ENCODE measurements around the gene SEMA6D. TPM values are rescaled to one million over a fixed set of nuclear protein-coding genes. Genes with fewer than 3 reads are reported as not detected.
A peak's percentile ranks its signal among the peaks of the same experiment; 100 is the strongest.

SEMA6D gene
- total RNA-seq, 1 donor from 2014 or later: 8.0 TPM

GRCh38 chr15:47725051-47725450 is 7.7 kb downstream of the SEMA6D start:
- Histone ChIP-seq H3K4me1 (peaks cover 9% of the 10 kb centered on the region), H3K27ac (no peak overlapping the region), H3K9me3 (no peaks in the 10 kb centered on the region), H3K4me3 (no peak overlapping the region), H3K36me3 (no peaks in the 10 kb centered on the region), H3K27me3 (no peaks in the 10 kb centered on the region)
- no peak for ATAC-seq
- DNase-seq: no peak
- no peak for TF ChIP-seq CTCF (IDR thresholded peaks at IDR 0.05)
- intact Hi-C loops (cut with DNase I): no loop called here

DNA sequence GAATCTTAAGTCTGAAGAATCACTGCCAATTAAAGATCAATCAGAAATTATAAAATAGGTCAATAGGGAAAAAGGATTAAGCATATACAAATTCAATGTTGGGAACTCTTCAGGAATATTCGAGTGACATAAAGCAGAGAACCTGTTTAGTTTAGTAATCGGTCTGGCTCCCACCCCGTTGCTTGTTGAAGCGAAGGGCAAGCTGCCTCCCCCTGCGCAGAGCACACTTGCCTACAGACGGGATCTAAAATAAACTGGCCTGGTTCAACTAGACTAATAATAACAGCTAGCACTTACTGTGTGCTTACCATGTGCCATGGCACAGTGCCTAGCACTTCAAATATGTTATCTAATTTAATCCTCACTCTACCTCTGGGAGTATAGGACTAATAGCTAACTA is 8.6 kb downstream of the SEMA6D start:
- Histone ChIP-seq H3K27me3 (no peaks in the 10 kb centered on the region), H3K4me3 (no peak overlapping the region), H3K36me3 (no peaks in the 10 kb centered on the region), H3K4me1 (peaks cover 9% of the 10 kb centered on the region), H3K27ac (no peak overlapping the region), H3K9me3 (no peaks in the 10 kb centered on the region)
- intact Hi-C loops (cut with DNase I): no loop called here
- no peak for DNase-seq
- no peak for TF ChIP-seq CTCF (IDR thresholded peaks at IDR 0.05)
- ATAC-seq: peak; percentile 64

- H3K4me1 ChIP-seq: peaks cover 9% of the 10 kb centered on the region
- no peak overlapping the region for H3K27ac ChIP-seq
These were observed 9.1 kb downstream of the SEMA6D start for GRCh38 chr15:47726399-47726823.

GRCh38 chr15:47727137-47727536 is 9.8 kb downstream of the SEMA6D start:
- H3K9me3 ChIP-seq: no peaks in the 10 kb centered on the region
- intact Hi-C loops (cut with DNase I): no loop called here
- H3K4me3 ChIP-seq: no peak overlapping the region
- H3K27me3 ChIP-seq: no peaks in the 10 kb centered on the region
- peaks cover 9% of the 10 kb centered on the region for H3K4me1 ChIP-seq
- no peak overlapping the region for H3K27ac ChIP-seq
- H3K36me3 ChIP-seq: no peaks in the 10 kb centered on the region
- no peak for ATAC-seq
- TF ChIP-seq CTCF (IDR thresholded peaks at IDR 0.05): no peak
- no peak for DNase-seq

More at GRCh38 chr15:47726399-47726823, 9.1 kb downstream of the SEMA6D start:
- Histone ChIP-seq H3K36me3 (no peaks in the 10 kb centered on the region), H3K9me3 (no peaks in the 10 kb centered on the region), H3K27me3 (no peaks in the 10 kb centered on the region), H3K4me3 (no peak overlapping the region)
- intact Hi-C loops (cut with DNase I): no loop called here
- ATAC-seq: peak; percentile 25
- no peak for TF ChIP-seq CTCF (IDR thresholded peaks at IDR 0.05)
- DNase-seq: no peak

- Histone ChIP-seq H3K9me3 (no peaks in the 10 kb centered on the region), H3K27me3 (no peaks in the 10 kb centered on the region), H3K4me1 (peaks cover 9% of the 10 kb centered on the region), H3K36me3 (no peaks in the 10 kb centered on the region), H3K27ac (no peak overlapping the region), H3K4me3 (no peak overlapping the region)
- ATAC-seq (no peak), DNase-seq (no peak)
- intact Hi-C loops (cut with DNase I): no loop called here
- no peak for TF ChIP-seq CTCF (IDR thresholded peaks at IDR 0.05)
These were observed 10.4 kb downstream of the SEMA6D start for GRCh38 chr15:47727676-47728075.

- Histone ChIP-seq H3K36me3 (no peaks in the 10 kb centered on the region), H3K4me3 (no peak overlapping the region), H3K9me3 (no peaks in the 10 kb centered on the region), H3K27me3 (no peaks in the 10 kb centered on the region), H3K27ac (no peak overlapping the region), H3K4me1 (peaks cover 9% of the 10 kb centered on the region)
- no peak for TF ChIP-seq CTCF (IDR thresholded peaks at IDR 0.05)
- ATAC-seq (no peak), DNase-seq (no peak)
- intact Hi-C loops (cut with DNase I): no loop called here
These were observed 11.1 kb downstream of the SEMA6D start for GRCh38 chr15:47728426-47728825.

Data from upper lobe of right lung (tissue), 1 donor.